Cardiac fibroblast (primary cell): ENCODE measurements around the gene PCDHGB6.
A peak's percentile ranks its signal among the peaks of the same experiment; 100 is the strongest.

Experiments used
- DNase-seq, 2 donors: peaks; one replicate each; pipeline versions ENCODE4 v3.0.0 to v3.0.0-alpha.2; 2010; ENCODE audit warnings: low read depth in 2 of 2
- H3K4me3 ChIP-seq, 2 donors: replicated peaks in 1 of 2; 1 replicate in 1 of 2; 2 replicates in 1 of 2; pipeline ENCODE4 v1.5.1; 2011; ENCODE audit warnings: low read depth in 2 of 2, low read length in 2 of 2, mild to moderate bottlenecking in 2 of 2, moderate library complexity in 1 of 2
- TF ChIP-seq, protein P1 (sequence below): IDR thresholded peaks from one replicate; pipeline ENCODE4 v1.5.1; 2011; ENCODE audit warnings: low read depth, mild to moderate bottlenecking, low read length, inconsistent platforms

The PCDHGB6 gene

GRCh38 chr5:141382469-141383294, 25.1 kb upstream of the PCDHGB6 start, which contains the start of gene PCDHGA7:
TSS of gene PCDHGA7 (plus strand) at chr5:141382742. CDS start at chr5:141382900, 158 bp downstream.
- DNase-seq, result peak; percentile 48 to 64
- TF ChIP-seq, protein P1, sequence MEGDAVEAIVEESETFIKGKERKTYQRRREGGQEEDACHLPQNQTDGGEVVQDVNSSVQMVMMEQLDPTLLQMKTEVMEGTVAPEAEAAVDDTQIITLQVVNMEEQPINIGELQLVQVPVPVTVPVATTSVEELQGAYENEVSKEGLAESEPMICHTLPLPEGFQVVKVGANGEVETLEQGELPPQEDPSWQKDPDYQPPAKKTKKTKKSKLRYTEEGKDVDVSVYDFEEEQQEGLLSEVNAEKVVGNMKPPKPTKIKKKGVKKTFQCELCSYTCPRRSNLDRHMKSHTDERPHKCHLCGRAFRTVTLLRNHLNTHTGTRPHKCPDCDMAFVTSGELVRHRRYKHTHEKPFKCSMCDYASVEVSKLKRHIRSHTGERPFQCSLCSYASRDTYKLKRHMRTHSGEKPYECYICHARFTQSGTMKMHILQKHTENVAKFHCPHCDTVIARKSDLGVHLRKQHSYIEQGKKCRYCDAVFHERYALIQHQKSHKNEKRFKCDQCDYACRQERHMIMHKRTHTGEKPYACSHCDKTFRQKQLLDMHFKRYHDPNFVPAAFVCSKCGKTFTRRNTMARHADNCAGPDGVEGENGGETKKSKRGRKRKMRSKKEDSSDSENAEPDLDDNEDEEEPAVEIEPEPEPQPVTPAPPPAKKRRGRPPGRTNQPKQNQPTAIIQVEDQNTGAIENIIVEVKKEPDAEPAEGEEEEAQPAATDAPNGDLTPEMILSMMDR, result peak; percentile 61
- peak within 1 kb of the TSS; percentile 47 to 62 for H3K4me3 ChIP-seq

GRCh38 chr5:141383345-141383744, 24.5 kb upstream of the PCDHGB6 start:
- no peak for DNase-seq
- TF ChIP-seq, protein P1, result no peak
- peak overlapping the region; percentile 47 to 62 for H3K4me3 ChIP-seq

DNA sequence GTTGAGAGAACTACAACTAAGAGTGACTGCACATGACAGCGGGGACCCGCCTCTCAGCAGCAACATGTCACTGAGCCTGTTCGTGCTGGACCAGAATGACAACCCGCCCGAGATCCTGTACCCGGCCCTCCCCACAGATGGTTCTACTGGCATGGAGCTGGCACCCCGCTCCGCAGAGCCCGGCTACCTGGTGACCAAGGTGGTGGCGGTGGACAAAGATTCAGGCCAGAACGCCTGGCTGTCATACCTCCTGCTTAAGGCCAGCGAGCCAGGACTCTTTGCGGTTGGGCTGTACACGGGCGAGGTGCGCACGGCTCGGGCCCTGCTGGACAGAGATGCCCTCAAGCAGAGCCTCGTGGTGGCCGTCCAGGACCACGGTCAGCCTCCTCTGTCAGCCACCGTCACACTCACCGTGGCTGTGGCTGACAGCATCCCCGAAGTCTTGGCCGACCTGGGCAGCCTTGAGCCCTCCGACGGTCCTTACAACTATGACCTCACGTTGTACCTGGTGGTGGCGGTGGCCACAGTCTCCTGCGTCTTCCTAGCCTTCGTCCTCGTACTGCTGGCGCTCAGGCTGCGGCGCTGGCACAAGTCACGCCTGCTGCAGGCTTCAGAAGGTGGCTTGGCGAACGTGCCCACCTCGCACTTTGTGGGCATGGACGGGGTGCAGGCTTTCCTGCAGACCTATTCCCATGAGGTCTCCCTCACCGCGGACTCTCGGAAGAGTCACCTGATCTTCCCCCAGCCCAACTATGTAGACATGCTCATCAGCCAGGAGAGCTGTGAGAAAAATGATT, 23.2 kb upstream of the PCDHGB6 start:
- no peak for DNase-seq
- no peak overlapping the region for H3K4me3 ChIP-seq
- TF ChIP-seq, protein P1, result no peak

DNA sequence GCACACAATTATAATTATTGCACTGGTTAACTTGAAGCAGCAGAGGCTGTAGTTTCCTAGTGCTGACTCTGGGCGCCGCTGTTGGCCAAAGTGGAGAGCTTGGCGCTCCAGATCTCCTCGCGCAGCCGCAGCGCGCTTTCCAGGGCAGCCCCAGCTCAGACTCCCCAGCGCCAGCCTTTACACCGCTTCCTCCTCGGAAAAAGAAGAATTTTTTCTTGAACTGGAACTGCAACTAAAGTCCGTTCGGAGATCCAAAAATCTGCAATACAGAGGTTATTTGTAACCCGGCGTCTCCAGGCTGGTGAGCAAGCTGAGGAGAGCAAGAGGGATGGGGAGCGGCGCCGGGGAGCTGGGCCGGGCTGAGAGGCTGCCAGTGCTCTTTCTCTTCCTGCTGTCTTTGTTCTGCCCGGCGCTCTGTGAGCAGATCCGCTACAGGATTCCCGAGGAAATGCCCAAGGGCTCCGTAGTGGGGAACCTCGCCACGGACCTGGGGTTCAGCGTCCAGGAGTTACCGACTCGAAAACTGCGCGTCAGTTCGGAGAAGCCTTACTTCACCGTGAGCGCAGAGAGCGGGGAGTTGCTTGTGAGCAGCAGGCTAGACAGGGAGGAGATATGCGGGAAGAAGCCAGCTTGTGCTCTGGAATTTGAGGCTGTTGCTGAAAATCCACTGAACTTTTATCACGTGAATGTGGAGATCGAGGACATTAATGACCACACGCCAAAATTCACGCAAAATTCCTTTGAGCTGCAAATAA, 20.1 kb upstream of the PCDHGB6 start, which contains the start of gene PCDHGB4:
Gene PCDHGB4, plus strand, starts transcription at position 142 of the 755 bp plus-strand sequence. Its CDS starts 187 bp downstream, at position 329.
- peak; percentile 52 to 69 for DNase-seq

GRCh38 chr5:141388661-141389060, 19.2 kb upstream of the PCDHGB6 start:
- H3K4me3 ChIP-seq, result no peak overlapping the region
- DNase-seq, result no peak
- TF ChIP-seq, protein P1, result no peak

More for the DNA sequence above, 20.1 kb upstream of the PCDHGB6 start, which contains the start of gene PCDHGB4:
- peak within 1 kb of the TSS; percentile 16 to 42 for H3K4me3 ChIP-seq
- TF ChIP-seq, protein P1, result peak; percentile 62
